Uterus (tissue), 4 donors: ENCODE data around the gene GHRH. TPM values are rescaled to one million over a fixed set of nuclear protein-coding genes. Genes with fewer than 3 reads are reported as not detected.

ENCODE experiments used
- DNase-seq, 2 donors: peaks; one replicate each; pipeline ENCODE4 v3.0.0-alpha.2; 2019 to 2020
- H3K27ac ChIP-seq, 2 donors: fragments of 200-600 bp; sonication (generic); 1 replicate in 1 of 2; 2 replicates in 1 of 2; pipeline ENCODE4 v1.5.1; 2016 to 2018
- H3K27me3 ChIP-seq, 2 donors: fragments of 200-600 bp; sonication (generic); one replicate each; pipeline ENCODE4 v1.5.1; 2018 to 2019; ENCODE audit warnings: control low read depth in 1 of 2
- H3K36me3 ChIP-seq, 2 donors: fragments of 200-600 bp; sonication (generic); one replicate each; pipeline ENCODE4 v1.5.1; 2019; ENCODE audit warnings: control low read depth in 1 of 2
- H3K4me1 ChIP-seq, 2 donors: fragments of 200-600 bp; sonication (generic); one replicate each; pipeline ENCODE4 v1.5.1; 2018 to 2019; ENCODE audit warnings: control low read depth in 1 of 2
- H3K4me3 ChIP-seq, 2 donors: fragments of 200-600 bp; sonication (generic); 1 replicate in 1 of 2; 2 replicates in 1 of 2; pipeline ENCODE4 v1.5.1; 2018 to 2019; ENCODE audit warnings: mild to moderate bottlenecking in 1 of 2
- H3K9me3 ChIP-seq, 2 donors: fragments of 200-600 bp; sonication (generic); one replicate each; pipeline ENCODE4 v1.5.1; 2019; ENCODE audit warnings: control low read depth in 1 of 2
- CTCF ChIP-seq, 4 experiments: fragments of 200-600 bp in 2 of 4; fragments of 450-650 bp in 2 of 4; sonication (generic) in 2 of 4; IDR thresholded peaks; one replicate each; pipeline ENCODE4 v1.5.1; 2016 to 2019; ENCODE audit warnings: antibody characterized with exemption in 4 of 4, mild to moderate bottlenecking in 2 of 4, moderate library complexity in 1 of 4
- POLR2A ChIP-seq, 2 donors: fragments of 450-650 bp; IDR thresholded peaks; one replicate each; pipeline ENCODE4 v1.6.1; 2016; ENCODE audit warnings: antibody characterized with exemption in 2 of 2, mild to moderate bottlenecking in 1 of 2, moderate library complexity in 1 of 2
- intact Hi-C: fragments of 100-400 bp; cut with DNase I; formaldehyde crosslinking; loops from one replicate; pipeline ENCODE4 v1.15.1; 2023; ENCODE audit warnings: low total_unique reads
- total RNA-seq, 4 donors: library from RNA; depleted of rRNA in 3 of 4; stranded (reverse); fragments of >200 nt in 3 of 4; gene quantifications; one replicate each; pipeline versions ENCODE4 v1.1.0 to v1.2.4, GENCODE V29; 2014 to 2023
- donor health status: DM: yes; HTN: yes; CAD: no.

The GHRH gene
- total RNA-seq, 4 donors from 2014 or later: not detected

GRCh38 chr20:37265152-37265551, 3.5 kb upstream of the GHRH start:
- Histone ChIP-seq H3K4me1 (no peaks in the 10 kb centered on the region), H3K36me3 (no peaks in the 10 kb centered on the region), H3K4me3 (no peak overlapping the region), H3K9me3 (no peaks in the 10 kb centered on the region), H3K27me3 (no peaks in the 10 kb centered on the region), H3K27ac (no peak overlapping the region)
- intact Hi-C loops: no loop called here
- DNase-seq: no peak
- TF ChIP-seq POLR2A (IDR thresholded peaks at IDR 0.05) (no peak), CTCF (IDR thresholded peaks at IDR 0.05) (no peak)

GRCh38 chr20:37263686-37264085, 2.1 kb upstream of the GHRH start:
- no peak for DNase-seq
- intact Hi-C loops: no loop called here
- no peak for TF ChIP-seq CTCF (IDR thresholded peaks at IDR 0.05)
- TF ChIP-seq POLR2A (IDR thresholded peaks at IDR 0.05): no peak
- no peaks in the 10 kb centered on the region for H3K27me3 ChIP-seq
- no peaks in the 10 kb centered on the region for H3K36me3 ChIP-seq
- H3K9me3 ChIP-seq: no peaks in the 10 kb centered on the region
- H3K27ac ChIP-seq: no peak overlapping the region
- H3K4me3 ChIP-seq: no peak overlapping the region
- H3K4me1 ChIP-seq: no peaks in the 10 kb centered on the region

GRCh38 chr20:37262505-37262904, 891 bp upstream of the GHRH start:
- no peak for DNase-seq
- intact Hi-C loops: no loop called here
- no peak overlapping the region for H3K4me3 ChIP-seq
- H3K27ac ChIP-seq: no peak overlapping the region
- no peaks in the 10 kb centered on the region for H3K27me3 ChIP-seq
- no peaks in the 10 kb centered on the region for H3K4me1 ChIP-seq
- TF ChIP-seq CTCF (IDR thresholded peaks at IDR 0.05) (no peak), POLR2A (IDR thresholded peaks at IDR 0.05) (no peak)
- H3K9me3 ChIP-seq: no peaks in the 10 kb centered on the region
- H3K36me3 ChIP-seq: no peaks in the 10 kb centered on the region

GRCh38 chr20:37260923-37261322, 691 bp downstream of the GHRH start:
- TF ChIP-seq CTCF (IDR thresholded peaks at IDR 0.05) (no peak), POLR2A (IDR thresholded peaks at IDR 0.05) (no peak)
- no peaks in the 10 kb centered on the region for H3K27me3 ChIP-seq
- intact Hi-C loops: no loop called here
- no peaks in the 10 kb centered on the region for H3K9me3 ChIP-seq
- no peaks in the 10 kb centered on the region for H3K36me3 ChIP-seq
- no peak overlapping the region for H3K27ac ChIP-seq
- H3K4me1 ChIP-seq: no peaks in the 10 kb centered on the region
- DNase-seq: no peak
- no peak overlapping the region for H3K4me3 ChIP-seq

- intact Hi-C loops: no loop called here
- H3K36me3 ChIP-seq: no peaks in the 10 kb centered on the region
- H3K4me1 ChIP-seq: no peaks in the 10 kb centered on the region
- H3K27me3 ChIP-seq: no peaks in the 10 kb centered on the region
- H3K27ac ChIP-seq: no peak overlapping the region
- H3K9me3 ChIP-seq: no peaks in the 10 kb centered on the region
- TF ChIP-seq CTCF (IDR thresholded peaks at IDR 0.05): no peak
- no peak for TF ChIP-seq POLR2A (IDR thresholded peaks at IDR 0.05)
- DNase-seq: no peak
- no peak overlapping the region for H3K4me3 ChIP-seq
These were observed 1.7 kb downstream of the GHRH start for GRCh38 chr20:37259865-37260264.
